GM20431 (cell line): Measurements from ENCODE around the gene ADORA3.

Experiments
- in situ Hi-C: fragments of 300-500 bp; cut with MseI, MboI; formaldehyde crosslinking; loops from one replicate; pipeline ENCODE4 v1.15.0; 2020; ENCODE audit warnings: low sequenced_read_pairs; ENCODE audit not compliant: unreplicated experiment

The ADORA3 gene

DNA sequence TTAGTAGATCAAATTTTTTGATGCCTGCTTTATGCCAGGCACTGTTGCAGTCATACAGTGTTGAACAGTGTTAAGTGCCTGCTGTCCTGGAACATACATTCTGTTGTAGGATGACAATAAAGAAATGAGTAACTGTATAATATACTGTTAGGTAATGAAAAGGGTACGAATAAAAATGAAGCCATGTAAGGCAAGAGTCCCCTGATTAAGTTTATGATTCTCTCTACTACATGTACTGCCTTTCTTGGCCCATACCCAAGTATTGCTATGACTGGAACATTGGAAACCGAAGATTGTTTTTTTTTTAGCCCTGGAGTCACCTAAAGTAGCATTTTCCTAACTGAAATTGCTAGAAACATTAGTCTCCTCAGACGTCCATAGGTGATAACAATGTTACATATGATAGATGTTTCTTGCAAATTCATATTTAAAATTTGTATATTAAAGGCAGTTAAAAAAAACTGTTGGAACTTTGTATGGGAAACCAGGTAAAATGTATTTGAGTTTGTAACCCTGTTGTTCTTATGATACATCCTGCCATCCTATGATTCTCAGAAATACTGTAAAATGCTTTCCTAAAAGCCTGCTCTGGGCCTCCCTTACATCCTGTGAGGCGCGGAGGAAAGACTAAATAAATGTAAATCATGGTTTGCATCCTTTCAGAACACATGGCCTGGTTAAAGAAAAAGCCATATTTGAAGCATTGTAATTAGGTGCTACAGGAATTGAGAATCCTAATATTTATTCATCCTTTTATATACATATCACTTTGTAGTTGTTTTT, 48.4 kb downstream of the ADORA3 start:
- in situ Hi-C loops: no loop called here

DNA sequence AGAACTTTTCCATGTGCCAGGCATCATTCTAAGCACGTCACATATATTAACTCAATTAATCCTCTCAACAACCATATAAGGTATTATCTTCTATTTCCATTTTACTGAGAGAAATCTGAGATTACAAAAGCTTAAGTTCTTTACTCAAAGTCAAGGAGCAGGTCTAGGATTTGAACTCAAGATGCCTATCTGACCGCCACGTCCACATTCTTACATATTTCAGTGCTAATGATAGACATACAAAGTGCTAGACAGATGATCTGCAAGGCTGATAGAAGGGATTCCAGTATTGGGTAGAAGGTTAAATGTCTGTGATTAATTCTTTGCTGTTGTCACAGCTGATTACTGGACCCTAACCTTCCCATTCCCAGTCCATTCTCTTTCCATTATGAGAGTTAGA, 49.7 kb downstream of the ADORA3 start:
- in situ Hi-C loops: no loop called here

DNA sequence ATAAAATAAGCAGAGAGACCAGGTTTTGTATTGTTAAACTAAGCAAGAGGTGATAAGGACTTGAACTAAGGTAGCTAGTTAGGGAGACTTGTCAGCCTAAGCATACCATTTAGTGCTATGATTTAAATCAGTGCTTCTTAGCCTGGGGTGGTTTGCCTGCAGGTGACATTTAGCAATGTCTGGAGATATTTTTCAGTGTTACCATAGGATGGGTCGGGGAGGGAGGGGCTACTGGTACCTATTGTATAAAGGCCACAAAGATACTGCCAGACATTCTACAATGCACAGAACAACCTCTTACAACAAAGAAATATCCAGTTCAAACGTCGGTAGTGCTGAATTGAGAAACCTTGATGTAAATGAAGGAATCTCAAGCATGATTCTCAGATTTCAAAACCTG, 50.9 kb downstream of the ADORA3 start:
- in situ Hi-C loops: no loop called here

DNA sequence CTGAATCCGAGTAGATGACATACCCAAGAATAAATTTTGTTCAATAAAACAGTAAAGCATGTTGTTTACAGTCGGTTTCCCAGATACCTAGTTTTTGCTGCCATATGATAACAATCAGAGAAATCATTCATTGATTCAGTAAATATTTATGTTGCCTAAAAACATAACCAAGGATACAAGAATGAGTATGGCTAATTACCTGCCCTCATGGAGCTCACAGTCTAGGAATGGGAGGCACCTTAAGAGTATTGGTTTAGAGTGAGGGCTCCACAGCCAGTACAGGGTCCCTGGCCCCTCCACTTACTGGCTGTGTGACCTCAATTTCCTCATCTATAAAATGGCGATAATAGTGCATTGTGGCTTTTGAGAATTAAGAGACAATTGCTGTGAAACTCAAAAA, 53.2 kb downstream of the ADORA3 start:
- in situ Hi-C loops: no loop called here

DNA sequence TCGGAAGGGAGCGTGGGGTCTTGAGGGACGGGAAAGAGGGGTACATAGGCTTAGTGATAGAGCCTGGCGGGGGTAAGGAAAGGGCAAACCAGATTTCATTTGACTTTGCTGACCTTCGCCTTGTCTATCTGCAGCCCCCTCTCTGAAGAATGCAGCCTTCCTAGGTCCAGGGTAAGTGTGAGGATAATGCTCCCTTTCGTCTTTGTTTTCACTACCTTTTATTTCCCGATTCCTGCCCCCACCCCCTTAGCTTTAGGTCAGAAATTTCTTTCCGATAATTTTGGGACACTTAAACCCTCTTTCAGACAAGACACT, 53.8 kb downstream of the ADORA3 start:
- in situ Hi-C loops: no loop called here
